OCI-LY1 (cell line): Measurements from ENCODE around the gene PLD1.

Experiments used
- H2AFZ ChIP-seq: fragments of 200-600 bp; sonication (generic), shearing (Covaris generic); 2 replicates; pipeline ENCODE4 v1.6.0; 2014; ENCODE audit warnings: antibody characterized with exemption, mild to moderate bottlenecking, low read length
- H3F3A ChIP-seq: fragments of 200-600 bp; sonication (generic), shearing (Covaris generic); 2 replicates; pipeline ENCODE4 v1.6.0; 2014; ENCODE audit warnings: mild to moderate bottlenecking, antibody characterized with exemption, low read length, moderate library complexity; ENCODE audit not compliant: insufficient read depth
- H3K27ac ChIP-seq: fragments of 200-600 bp; sonication (generic); 2 replicates; pipeline ENCODE4 v1.5.1; 2014; ENCODE audit warnings: low read length, mixed run types, mild to moderate bottlenecking, low read depth; ENCODE audit not compliant: poor library complexity, severe bottlenecking
- H3K27me3 ChIP-seq: fragments of 200-600 bp; sonication (generic); 2 replicates; pipeline ENCODE4 v1.6.0; 2014; ENCODE audit warnings: antibody characterized with exemption, mild to moderate bottlenecking, low read length, moderate library complexity; ENCODE audit not compliant: insufficient read depth
- H3K36me3 ChIP-seq: fragments of 200-600 bp; sonication (generic); 2 replicates; pipeline ENCODE4 v1.6.1; 2014; ENCODE audit warnings: mild to moderate bottlenecking, antibody characterized with exemption, low read length, moderate library complexity, mixed read lengths; ENCODE audit not compliant: insufficient read depth
- H3K4me1 ChIP-seq: fragments of 200-600 bp; sonication (generic); 2 replicates; pipeline ENCODE4 v1.5.1; 2014; ENCODE audit warnings: mild to moderate bottlenecking, low read length, moderate library complexity; ENCODE audit not compliant: insufficient read depth, severe bottlenecking
- H3K4me2 ChIP-seq: fragments of 200-600 bp; sonication (generic), shearing (Covaris generic); 2 replicates; pipeline ENCODE4 v1.6.1; 2014; ENCODE audit warnings: low read length
- H3K4me3 ChIP-seq: fragments of 200-600 bp; sonication (generic); 2 replicates; pipeline ENCODE4 v1.5.1; 2014; ENCODE audit warnings: low read length, low read depth, mild to moderate bottlenecking, mixed read lengths; ENCODE audit not compliant: poor library complexity, severe bottlenecking
- H3K79me2 ChIP-seq: fragments of 200-600 bp; shearing (Covaris generic); 2 replicates; pipeline ENCODE4 v1.6.1; 2016; ENCODE audit warnings: mixed run types, low read length, mixed read lengths; ENCODE audit not compliant: insufficient read depth
- H3K9ac ChIP-seq: fragments of 200-600 bp; sonication (generic), shearing (Covaris generic); 2 replicates; pipeline ENCODE4 v1.6.1; 2014; ENCODE audit warnings: mild to moderate bottlenecking, low read length, mixed read lengths
- H3K9me2 ChIP-seq: fragments of 200-600 bp; sonication (generic), shearing (Covaris generic); 2 replicates; pipeline ENCODE4 v1.6.1; 2014; ENCODE audit warnings: low read depth, mild to moderate bottlenecking, low read length, mixed read lengths
- H3K9me3 ChIP-seq: fragments of 200-600 bp; shearing (Covaris generic); 2 replicates; pipeline ENCODE4 v1.6.1; 2014; ENCODE audit warnings: low read length, mixed read lengths
- H4K20me1 ChIP-seq: fragments of 200-600 bp; sonication (generic), shearing (Covaris generic); 2 replicates; pipeline ENCODE4 v1.6.0; 2016; ENCODE audit warnings: mild to moderate bottlenecking, low read length; ENCODE audit not compliant: insufficient read depth
- EZH2 ChIP-seq: fragments of 200-600 bp; sonication (generic), shearing (Covaris generic); IDR thresholded peaks from 2 replicates; pipeline ENCODE4 v1.8.0; 2017; ENCODE audit warnings: borderline replicate concordance, mixed run types, mild to moderate bottlenecking, antibody characterized with exemption, low read length, moderate library complexity, mixed read lengths
- TF ChIP-seq, protein P1 (sequence below): fragments of 200-600 bp; sonication (generic), shearing (Covaris generic); IDR thresholded peaks from 2 replicates; pipeline ENCODE4 v1.5.1; 2017; ENCODE audit warnings: mild to moderate bottlenecking, antibody characterized with exemption, low read length, moderate library complexity, mixed read lengths

The PLD1 gene

DNA sequence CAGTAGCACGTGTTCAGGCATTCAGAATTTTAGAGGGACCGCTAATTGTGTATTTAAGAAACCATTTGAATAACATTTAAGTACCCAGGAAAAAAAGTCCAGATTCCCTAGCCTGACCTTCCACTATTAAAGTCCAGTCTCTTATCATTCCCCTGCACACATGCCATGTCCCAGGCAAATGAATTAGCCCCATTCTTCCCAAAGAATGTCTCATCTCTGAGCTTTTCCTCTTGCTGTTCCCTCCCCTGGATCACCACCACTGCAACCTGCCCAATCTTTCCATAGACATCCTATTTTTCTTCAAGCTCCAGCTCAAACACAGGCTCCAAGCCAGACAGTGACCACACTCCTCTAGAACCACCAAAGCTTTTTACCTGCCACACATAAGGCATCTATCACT, 25.9 kb downstream of the PLD1 start:
- H3K9me3 ChIP-seq, result no peaks in the 10 kb centered on the region
- no peak overlapping the region for H2AFZ ChIP-seq
- H3K27me3 ChIP-seq, result peaks cover 5% of the 10 kb centered on the region; the same call in 1 of the 2 replicates
- TF ChIP-seq, protein P1, sequence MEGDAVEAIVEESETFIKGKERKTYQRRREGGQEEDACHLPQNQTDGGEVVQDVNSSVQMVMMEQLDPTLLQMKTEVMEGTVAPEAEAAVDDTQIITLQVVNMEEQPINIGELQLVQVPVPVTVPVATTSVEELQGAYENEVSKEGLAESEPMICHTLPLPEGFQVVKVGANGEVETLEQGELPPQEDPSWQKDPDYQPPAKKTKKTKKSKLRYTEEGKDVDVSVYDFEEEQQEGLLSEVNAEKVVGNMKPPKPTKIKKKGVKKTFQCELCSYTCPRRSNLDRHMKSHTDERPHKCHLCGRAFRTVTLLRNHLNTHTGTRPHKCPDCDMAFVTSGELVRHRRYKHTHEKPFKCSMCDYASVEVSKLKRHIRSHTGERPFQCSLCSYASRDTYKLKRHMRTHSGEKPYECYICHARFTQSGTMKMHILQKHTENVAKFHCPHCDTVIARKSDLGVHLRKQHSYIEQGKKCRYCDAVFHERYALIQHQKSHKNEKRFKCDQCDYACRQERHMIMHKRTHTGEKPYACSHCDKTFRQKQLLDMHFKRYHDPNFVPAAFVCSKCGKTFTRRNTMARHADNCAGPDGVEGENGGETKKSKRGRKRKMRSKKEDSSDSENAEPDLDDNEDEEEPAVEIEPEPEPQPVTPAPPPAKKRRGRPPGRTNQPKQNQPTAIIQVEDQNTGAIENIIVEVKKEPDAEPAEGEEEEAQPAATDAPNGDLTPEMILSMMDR, result no peak
- no peak for TF ChIP-seq EZH2
- no peak overlapping the region for H3K4me3 ChIP-seq
- H3K36me3 ChIP-seq, result no peaks in the 10 kb centered on the region
- H3K4me1 ChIP-seq, result no peaks in the 10 kb centered on the region
- 0 out of 2 replicates have a peak, but pooled peaks cover 2% of the 10 kb centered on the region for H3K9me2 ChIP-seq
- no peak overlapping the region for H3K9ac ChIP-seq
- H3K79me2 ChIP-seq, result no peaks in the 10 kb centered on the region
- no peak overlapping the region for H3K27ac ChIP-seq
- no peak overlapping the region for H3K4me2 ChIP-seq
- no peaks in the 10 kb centered on the region for H3F3A ChIP-seq
- H4K20me1 ChIP-seq, result no peaks in the 10 kb centered on the region

DNA sequence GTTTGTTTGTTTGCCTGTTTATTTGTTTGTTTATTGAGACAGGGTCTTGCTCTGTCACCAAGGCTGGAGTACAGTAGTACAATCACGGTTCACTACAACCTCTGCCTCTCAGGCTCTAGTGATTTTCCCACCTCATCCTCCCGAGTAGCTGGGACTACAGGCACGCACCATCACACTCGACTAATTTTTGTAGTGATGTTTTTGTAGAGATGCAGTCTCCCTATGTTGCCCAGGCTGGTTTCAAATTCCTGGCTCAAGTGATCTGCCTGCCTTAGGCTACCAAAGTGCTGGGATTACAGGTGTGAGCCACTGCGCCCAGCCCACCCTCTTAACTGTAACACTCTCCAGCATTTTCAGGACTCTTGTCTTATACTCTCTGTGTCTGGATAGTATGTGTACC, 26.7 kb downstream of the PLD1 start:
- no peaks in the 10 kb centered on the region for H3K36me3 ChIP-seq
- H4K20me1 ChIP-seq, result no peaks in the 10 kb centered on the region
- no peak overlapping the region for H3K9ac ChIP-seq
- peaks cover 5% of the 10 kb centered on the region; the same call in 1 of the 2 replicates for H3K27me3 ChIP-seq
- H3K4me1 ChIP-seq, result no peaks in the 10 kb centered on the region
- TF ChIP-seq, protein P1, result no peak
- no peak for TF ChIP-seq EZH2
- H2AFZ ChIP-seq, result no peak overlapping the region
- no peak overlapping the region for H3K27ac ChIP-seq
- no peak overlapping the region for H3K4me3 ChIP-seq
- no peaks in the 10 kb centered on the region for H3F3A ChIP-seq
- no peaks in the 10 kb centered on the region for H3K79me2 ChIP-seq
- 0 out of 2 replicates have a peak, but pooled peaks cover 2% of the 10 kb centered on the region for H3K9me2 ChIP-seq
- no peak overlapping the region for H3K4me2 ChIP-seq
- no peaks in the 10 kb centered on the region for H3K9me3 ChIP-seq

DNA sequence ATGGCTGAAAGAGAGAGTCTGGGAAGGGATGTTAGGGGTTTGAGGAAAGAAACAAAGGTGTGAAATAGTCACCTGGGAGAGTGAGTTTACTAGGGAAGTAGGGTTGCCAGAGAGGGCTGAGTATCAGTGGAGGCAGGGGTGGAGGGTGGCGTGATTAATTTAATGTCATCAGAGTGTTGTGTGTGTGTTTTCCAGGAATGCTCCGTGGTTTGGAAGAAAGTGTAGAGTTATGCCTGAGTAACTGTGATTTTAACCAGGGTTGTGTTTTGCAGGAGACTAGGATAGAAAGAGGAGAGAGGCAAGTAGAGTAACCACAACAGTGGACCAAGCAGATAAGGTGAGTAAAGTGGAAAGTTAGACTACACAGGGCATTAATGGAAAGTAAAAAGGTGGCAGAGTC, 27.2 kb downstream of the PLD1 start:
- H3K4me2 ChIP-seq, result no peak overlapping the region
- no peaks in the 10 kb centered on the region for H3F3A ChIP-seq
- no peak overlapping the region for H3K27ac ChIP-seq
- H4K20me1 ChIP-seq, result no peaks in the 10 kb centered on the region
- no peak for TF ChIP-seq EZH2
- H2AFZ ChIP-seq, result no peak overlapping the region
- no peaks in the 10 kb centered on the region for H3K4me1 ChIP-seq
- H3K9me3 ChIP-seq, result no peaks in the 10 kb centered on the region
- H3K9me2 ChIP-seq, result 0 out of 2 replicates have a peak, but pooled peaks cover 2% of the 10 kb centered on the region
- H3K27me3 ChIP-seq, result peaks cover 5% of the 10 kb centered on the region; the same call in 1 of the 2 replicates
- no peak overlapping the region for H3K4me3 ChIP-seq
- H3K79me2 ChIP-seq, result no peaks in the 10 kb centered on the region
- H3K9ac ChIP-seq, result no peak overlapping the region
- no peaks in the 10 kb centered on the region for H3K36me3 ChIP-seq

DNA sequence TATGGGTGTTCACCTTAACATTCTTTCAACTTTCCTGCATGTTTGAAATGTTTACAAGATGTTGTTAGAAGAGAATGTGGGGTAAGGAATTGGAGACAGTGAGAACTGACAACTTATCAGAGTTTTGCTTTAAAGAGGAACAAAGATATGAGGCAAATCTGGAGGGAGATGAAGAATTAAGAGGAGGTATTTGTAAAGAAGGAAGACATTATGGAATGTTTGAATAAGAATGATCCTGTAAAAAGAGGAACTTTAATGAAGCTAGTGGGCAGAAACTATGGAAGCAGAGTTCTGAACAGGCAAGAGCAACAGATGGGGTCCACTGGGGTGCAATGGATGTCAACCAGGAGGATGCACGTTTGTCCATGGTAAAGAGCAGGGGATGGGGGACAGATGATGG, 27.7 kb downstream of the PLD1 start:
- Histone ChIP-seq H3K79me2 (no peaks in the 10 kb centered on the region), H3K9ac (no peak overlapping the region), H4K20me1 (no peaks in the 10 kb centered on the region), H3K27ac (no peak overlapping the region), H3K4me1 (no peaks in the 10 kb centered on the region), H3F3A (no peaks in the 10 kb centered on the region), H3K9me2 (0 out of 2 replicates have a peak, but pooled peaks cover 2% of the 10 kb centered on the region), H3K27me3 (peaks cover 5% of the 10 kb centered on the region; the same call in 1 of the 2 replicates), H3K4me3 (no peak overlapping the region), H3K36me3 (no peaks in the 10 kb centered on the region), H3K4me2 (no peak overlapping the region), H2AFZ (no peak overlapping the region), H3K9me3 (no peaks in the 10 kb centered on the region)
- TF ChIP-seq EZH2, result no peak
- TF ChIP-seq, protein P1, result no peak
